SHP77 treated with DMSO at 0.1 percent for 48 hours (cell line): Measurements from ENCODE around the gene MINDY3.
"Not testable (repeated sequence)": the region's sequence is repeated elsewhere in the genome, so short reads cannot be mapped to it uniquely, and the experiment has no call there.

Experiments
- DNase-seq: peaks from one replicate; lab custom pipeline; 2025; lab: John Stamatoyannopoulos, UW

The MINDY3 gene

GRCh38 chr10:15780353-15781135, 79.8 kb downstream of the MINDY3 start:
- DNase-seq, result no peak

- DNase-seq, result no peak
These were observed 84.8 kb downstream of the MINDY3 start for GRCh38 chr10:15775513-15775912.

GRCh38 chr10:15774534-15774933, 85.8 kb downstream of the MINDY3 start:
- DNase-seq, result not testable (repeated sequence)

- no peak for DNase-seq
These were observed 95.3 kb downstream of the MINDY3 start for GRCh38 chr10:15764892-15765454.

GRCh38 chr10:15763006-15763405, 97.3 kb downstream of the MINDY3 start:
- no peak for DNase-seq

GRCh38 chr10:15762239-15762638, 98.1 kb downstream of the MINDY3 start:
- not testable (repeated sequence) for DNase-seq

- DNase-seq, result not testable (repeated sequence)
These were observed 99.1 kb downstream of the MINDY3 start for GRCh38 chr10:15761224-15761623.

GRCh38 chr10:15760681-15761080, 99.6 kb downstream of the MINDY3 start:
- no peak for DNase-seq

- DNase-seq, result no peak
These were observed 101.0 kb downstream of the MINDY3 start for GRCh38 chr10:15759265-15759664.

GRCh38 chr10:15758618-15759017, 101.7 kb downstream of the MINDY3 start:
- DNase-seq, result no peak

GRCh38 chr10:15754937-15755336, 105.4 kb downstream of the MINDY3 start:
- DNase-seq, result no peak

- DNase-seq, result no peak
These were observed 109.3 kb downstream of the MINDY3 start for GRCh38 chr10:15751046-15751445.

- no peak for DNase-seq
These were observed 112.2 kb downstream of the MINDY3 start for GRCh38 chr10:15748126-15748525.

GRCh38 chr10:15747632-15748031, 112.7 kb downstream of the MINDY3 start:
- DNase-seq, result no peak

- no peak for DNase-seq
These were observed 114.6 kb downstream of the MINDY3 start for GRCh38 chr10:15745751-15746150.

GRCh38 chr10:15744217-15744865, 116.0 kb downstream of the MINDY3 start:
- no peak for DNase-seq

- no peak for DNase-seq
These were observed 116.9 kb downstream of the MINDY3 start for GRCh38 chr10:15743443-15743842.

- DNase-seq, result no peak
These were observed 117.5 kb downstream of the MINDY3 start for GRCh38 chr10:15742836-15743235.

GRCh38 chr10:15742102-15742501, 118.2 kb downstream of the MINDY3 start:
- no peak for DNase-seq

- DNase-seq, result no peak
These were observed 118.7 kb downstream of the MINDY3 start for GRCh38 chr10:15741581-15741980.

GRCh38 chr10:15740261-15740660, 120.0 kb downstream of the MINDY3 start:
- DNase-seq, result no peak

- DNase-seq, result no peak
These were observed 120.9 kb downstream of the MINDY3 start for GRCh38 chr10:15739254-15739970.
